Measurements from ENCODE around the gene ARHGAP4. TPM values are rescaled to one million over a fixed set of nuclear protein-coding genes. Genes with fewer than 3 reads are reported as not detected.

The ARHGAP4 gene
- total and polyA plus RNA-seq, 4 donors: 34.2 to 114 (median 80.4) TPM

GRCh38 chrX:153888344-153888743 is 37.7 kb downstream of the ARHGAP4 start:
- no peak for ATAC-seq (ENCODE audit: insufficient read depth, low FRiP score)
- 52 to 65% methylated on average over 6 of the region's 6 CpGs for WGBS, 2 donors

GRCh38 chrX:153887385-153887784 is 38.7 kb downstream of the ARHGAP4 start:
- WGBS, 2 donors: 56 to 65% methylated on average over 5 to 8 of the region's 8 CpGs

More at GRCh38 chrX:153888344-153888743, 37.7 kb downstream of the ARHGAP4 start:
- DNase-seq: no peak
- Histone ChIP-seq H3K27me3 (ENCODE audit: control insufficient read depth in 3 of 3, insufficient read depth in 3 of 3, low read length in 2 of 3) (peaks cover 18 to 54% (median 40%) of the 10 kb centered on the region in 3 donors), H3K4me3 (no peak overlapping the region), H3K36me3 (ENCODE audit: control insufficient read depth in 4 of 4, insufficient read depth in 4 of 4, low read length in 4 of 4) (no peaks in the 10 kb centered on the region), H3K9ac (ENCODE audit: insufficient read depth in 1 of 2, low read length in 2 of 2) (no peak overlapping the region), H3K9me3 (ENCODE audit: control insufficient read depth in 4 of 4, insufficient read depth in 3 of 4, low read length in 3 of 4) (peaks cover 0 to 7% (median 0%) of the 10 kb centered on the region in 4 donors), H3K4me1 (ENCODE audit: control insufficient read depth in 5 of 5, insufficient read depth in 5 of 5, low read length in 5 of 5) (peaks cover 0 to 2% (median 0%) of the 10 kb centered on the region in 5 donors), H3K27ac (ENCODE audit: low read depth in 1 of 2, low read length in 1 of 2) (no peak overlapping the region)
- TF ChIP-seq, protein P1, sequence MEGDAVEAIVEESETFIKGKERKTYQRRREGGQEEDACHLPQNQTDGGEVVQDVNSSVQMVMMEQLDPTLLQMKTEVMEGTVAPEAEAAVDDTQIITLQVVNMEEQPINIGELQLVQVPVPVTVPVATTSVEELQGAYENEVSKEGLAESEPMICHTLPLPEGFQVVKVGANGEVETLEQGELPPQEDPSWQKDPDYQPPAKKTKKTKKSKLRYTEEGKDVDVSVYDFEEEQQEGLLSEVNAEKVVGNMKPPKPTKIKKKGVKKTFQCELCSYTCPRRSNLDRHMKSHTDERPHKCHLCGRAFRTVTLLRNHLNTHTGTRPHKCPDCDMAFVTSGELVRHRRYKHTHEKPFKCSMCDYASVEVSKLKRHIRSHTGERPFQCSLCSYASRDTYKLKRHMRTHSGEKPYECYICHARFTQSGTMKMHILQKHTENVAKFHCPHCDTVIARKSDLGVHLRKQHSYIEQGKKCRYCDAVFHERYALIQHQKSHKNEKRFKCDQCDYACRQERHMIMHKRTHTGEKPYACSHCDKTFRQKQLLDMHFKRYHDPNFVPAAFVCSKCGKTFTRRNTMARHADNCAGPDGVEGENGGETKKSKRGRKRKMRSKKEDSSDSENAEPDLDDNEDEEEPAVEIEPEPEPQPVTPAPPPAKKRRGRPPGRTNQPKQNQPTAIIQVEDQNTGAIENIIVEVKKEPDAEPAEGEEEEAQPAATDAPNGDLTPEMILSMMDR (IDR thresholded peaks at IDR 0.05; ENCODE audit: control extremely low read depth, extremely low read depth): no peak

DNA sequence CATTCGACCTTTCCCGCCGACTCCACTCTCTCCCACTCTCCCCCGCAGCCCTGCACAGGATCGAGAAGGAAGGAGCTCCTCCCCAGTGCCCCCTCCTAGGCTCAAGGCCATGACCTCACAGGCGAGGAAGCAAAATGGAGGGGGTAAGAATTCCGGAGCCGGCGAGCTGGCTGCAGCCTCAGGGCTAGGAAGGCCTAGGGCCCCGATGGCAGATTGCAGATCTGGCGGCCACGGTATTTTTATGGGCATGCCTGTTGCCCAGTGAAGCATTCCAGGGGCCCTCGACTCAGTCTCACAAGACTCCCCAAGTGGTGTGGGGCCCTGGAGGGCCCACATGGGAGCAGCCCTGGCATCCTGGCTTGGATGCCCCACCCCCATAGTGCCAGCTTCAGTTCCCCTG is 39.1 kb downstream of the ARHGAP4 start:
- no peaks in the 10 kb centered on the region for H3K36me3 ChIP-seq (ENCODE audit: control insufficient read depth in 4 of 4, insufficient read depth in 4 of 4, low read length in 4 of 4)
- no peak overlapping the region for H3K9ac ChIP-seq (ENCODE audit: insufficient read depth in 1 of 2, low read length in 2 of 2)
- H3K4me1 ChIP-seq (ENCODE audit: control insufficient read depth in 5 of 5, insufficient read depth in 5 of 5, low read length in 5 of 5): peaks cover 0 to 2% (median 0%) of the 10 kb centered on the region in 5 donors
- TF ChIP-seq, protein P1 (IDR thresholded peaks at IDR 0.05; ENCODE audit: control extremely low read depth, extremely low read depth): no peak
- no peak overlapping the region for H3K27ac ChIP-seq (ENCODE audit: low read depth in 1 of 2, low read length in 1 of 2)
- ATAC-seq (ENCODE audit: insufficient read depth, low FRiP score): no peak
- no peak overlapping the region for H3K4me3 ChIP-seq
- H3K9me3 ChIP-seq (ENCODE audit: control insufficient read depth in 4 of 4, insufficient read depth in 3 of 4, low read length in 3 of 4): peaks cover 0 to 7% (median 0%) of the 10 kb centered on the region in 4 donors
- WGBS, 2 donors: 36 to 37% methylated on average over 12 to 13 of the region's 13 CpGs
- peaks cover 21 to 56% (median 39%) of the 10 kb centered on the region in 3 donors for H3K27me3 ChIP-seq (ENCODE audit: control insufficient read depth in 3 of 3, insufficient read depth in 3 of 3, low read length in 2 of 3)
- DNase-seq: no peak

More at GRCh38 chrX:153887385-153887784, 38.7 kb downstream of the ARHGAP4 start:
- ATAC-seq (ENCODE audit: insufficient read depth, low FRiP score): no peak
- Histone ChIP-seq H3K9me3 (ENCODE audit: control insufficient read depth in 4 of 4, insufficient read depth in 3 of 4, low read length in 3 of 4) (peaks cover 0 to 7% (median 0%) of the 10 kb centered on the region in 4 donors), H3K27me3 (ENCODE audit: control insufficient read depth in 3 of 3, insufficient read depth in 3 of 3, low read length in 2 of 3) (peaks cover 18 to 56% (median 40%) of the 10 kb centered on the region in 3 donors), H3K9ac (ENCODE audit: insufficient read depth in 1 of 2, low read length in 2 of 2) (no peak overlapping the region), H3K4me3 (no peak overlapping the region), H3K4me1 (ENCODE audit: control insufficient read depth in 5 of 5, insufficient read depth in 5 of 5, low read length in 5 of 5) (peaks cover 0 to 2% (median 0%) of the 10 kb centered on the region in 5 donors), H3K27ac (ENCODE audit: low read depth in 1 of 2, low read length in 1 of 2) (no peak overlapping the region), H3K36me3 (ENCODE audit: control insufficient read depth in 4 of 4, insufficient read depth in 4 of 4, low read length in 4 of 4) (no peaks in the 10 kb centered on the region)
- no peak for DNase-seq
- TF ChIP-seq, protein P1 (IDR thresholded peaks at IDR 0.05; ENCODE audit: control extremely low read depth, extremely low read depth): no peak

All from lung (tissue), 12 donors.